B cell (primary cell): ENCODE results near the gene ENO2. TPM values are rescaled to one million over a fixed set of nuclear protein-coding genes. Genes with fewer than 3 reads are reported as not detected.
A peak's percentile ranks its signal among the peaks of the same experiment; 100 is the strongest.

ENCODE experiments used
- ATAC-seq: fragments of 200-7000 bp; cut with Tn5 transposase; one replicate; pipeline ENCODE4 v1.10.0; 2021; ENCODE audit warnings: low read depth, mild to moderate bottlenecking, moderate number of reproducible peaks, moderate library complexity
- CTCF ChIA-PET: fragments of 350-600 bp; sonication (Branson Sonifier 250); formaldehyde crosslinking; loops from one replicate; lab custom pipeline; 2021; ENCODE audit warnings: antibody characterized with exemption, inconsistent platforms; lab: Charles Lee
- POLR2A ChIA-PET: fragments of 350-600 bp; sonication (Branson Sonifier 250); formaldehyde crosslinking; loops from one replicate; lab custom pipeline; 2021; ENCODE audit warnings: antibody characterized with exemption; lab: Charles Lee
- DNase-seq: peaks from one replicate; pipeline ENCODE4 v3.0.0; 2013
- H2AFZ ChIP-seq: 2 replicates; pipeline ENCODE4 v1.6.1; 2012; ENCODE audit warnings: mild to moderate bottlenecking, low read depth, low read length; ENCODE audit not compliant: insufficient read depth, poor library complexity, severe bottlenecking
- H3K27ac ChIP-seq, 2 donors: 1 replicate in 1 of 2; 2 replicates in 1 of 2; pipeline ENCODE4 v1.5.1; 2012 to 2013; ENCODE audit warnings: low read length in 2 of 2, mild to moderate bottlenecking in 2 of 2, moderate library complexity in 1 of 2
- H3K27me3 ChIP-seq, 4 experiments: fragments of 200-600 bp in 1 of 4; sonication (generic) in 1 of 4; replicated peaks in 1 of 4; 1 replicate in 2 of 4; 2 replicates in 2 of 4; pipeline versions ENCODE4 v1.6.1 to v1.7.0; 2013 to 2016; ENCODE audit warnings: low read length in 3 of 4, mild to moderate bottlenecking in 2 of 4, mixed read lengths in 1 of 4, moderate library complexity in 1 of 4; ENCODE audit not compliant: insufficient read depth in 4 of 4, control insufficient read depth in 3 of 4; ENCODE audit errors: control extremely low read depth in 1 of 4
- H3K36me3 ChIP-seq, 2 experiments: replicated peaks in 1 of 2; 1 replicate in 1 of 2; 2 replicates in 1 of 2; pipeline versions ENCODE4 v1.6.1 to v1.7.1; 2013; ENCODE audit warnings: low read length in 1 of 2; ENCODE audit not compliant: insufficient read depth in 2 of 2, control insufficient read depth in 1 of 2; ENCODE audit errors: control extremely low read depth in 1 of 2, extremely low read depth in 1 of 2
- H3K4me1 ChIP-seq, 2 donors: fragments of 200-600 bp in 1 of 2; sonication (generic) in 1 of 2; 1 replicate in 1 of 2; 2 replicates in 1 of 2; pipeline versions ENCODE4 v1.5.1 to v1.6.1; 2013 to 2017; ENCODE audit warnings: low read length in 2 of 2; ENCODE audit not compliant: control insufficient read depth in 2 of 2, insufficient read depth in 2 of 2
- H3K4me2 ChIP-seq: replicated peaks from 2 replicates; pipeline ENCODE3; 2012; ENCODE audit warnings: mild to moderate bottlenecking, low read depth, low read length; ENCODE audit not compliant: poor library complexity, severe bottlenecking
- H3K4me3 ChIP-seq, 5 experiments: fragments of 200-600 bp in 1 of 5; sonication (generic) in 1 of 5; 1 replicate in 3 of 5; 2 replicates in 2 of 5; pipeline versions ENCODE4 v1.5.1 to v1.7.0; 2011 to 2016; ENCODE audit warnings: low read length in 4 of 5, mild to moderate bottlenecking in 4 of 5, low read depth in 2 of 5, control low read depth in 1 of 5, moderate library complexity in 1 of 5; ENCODE audit not compliant: insufficient read depth in 1 of 5; ENCODE audit errors: control extremely low read depth in 1 of 5, extremely low read depth in 1 of 5
- H3K79me2 ChIP-seq: fragments of 200-600 bp; sonication (generic); one replicate; pipeline ENCODE4 v1.6.0; 2016; ENCODE audit warnings: low read length; ENCODE audit not compliant: control insufficient read depth, insufficient read depth
- H3K9ac ChIP-seq: fragments of 200-600 bp; sonication (generic); 2 replicates; pipeline ENCODE4 v1.6.1; 2017; ENCODE audit warnings: mild to moderate bottlenecking, low read length, moderate library complexity
- H3K9me3 ChIP-seq, 3 donors: one replicate each; pipeline versions ENCODE4 v1.6.1 to v1.7.1; 2013; ENCODE audit warnings: low read length in 2 of 3; ENCODE audit not compliant: control insufficient read depth in 2 of 3, insufficient read depth in 1 of 3; ENCODE audit errors: control extremely low read depth in 1 of 3
- H4K20me1 ChIP-seq: 2 replicates; pipeline ENCODE4 v1.6.0; 2012; ENCODE audit warnings: mild to moderate bottlenecking, low read length; ENCODE audit not compliant: insufficient read depth, control insufficient read depth, poor library complexity, severe bottlenecking
- H3K27ac Mint-ChIP-seq: one replicate; pipeline ENCODE4 v1.8.0; 2021; ENCODE audit warnings: mixed read lengths
- H3K27me3 Mint-ChIP-seq: one replicate; pipeline ENCODE4 v1.8.0; 2021; ENCODE audit warnings: mixed read lengths
- H3K4me1 Mint-ChIP-seq: one replicate; pipeline ENCODE4 v1.8.0; 2021; ENCODE audit warnings: mixed read lengths
- H3K4me3 Mint-ChIP-seq: one replicate; pipeline ENCODE4 v1.8.0; 2021; ENCODE audit warnings: mixed read lengths
- H3K9me3 Mint-ChIP-seq: one replicate; pipeline ENCODE4 v1.8.0; 2022; ENCODE audit warnings: mixed read lengths; ENCODE audit not compliant: insufficient read depth
- CTCF ChIP-seq: fragments of 200-600 bp; IDR thresholded peaks from one replicate; pipeline ENCODE4 v1.8.0; 2022; ENCODE audit warnings: antibody characterized with exemption, mild to moderate bottlenecking
- EZH2 ChIP-seq: IDR thresholded peaks from 2 replicates; pipeline ENCODE4 v1.6.1; 2012; ENCODE audit warnings: borderline replicate concordance, low read depth, mild to moderate bottlenecking, moderate library complexity, low read length; ENCODE audit not compliant: insufficient read depth, poor library complexity, severe bottlenecking
- WGBS: methylation state at CpG from one replicate; pipeline ENCODE4 v1.1.5; 2013; ENCODE audit warnings: missing lambda C conversion rate; ENCODE audit not compliant: insufficient coverage; 5-methylcytosine and 5-hydroxymethylcytosine counted together
- intact Hi-C: fragments of 100-400 bp; cut with micrococcal nuclease; formaldehyde crosslinking; loops from one replicate; pipeline ENCODE4 v1.10.0; 2022
- polyA plus RNA-seq: library from polyadenylated mRNA; depleted of rRNA; stranded (reverse); fragments of >200 nt; gene quantifications from 2 replicates; pipeline ENCODE4 v1.2.3, GENCODE V29; 2012
- total RNA-seq, 2 donors: library from RNA; stranded (reverse); fragments of 120-200 nt in 1 of 2; gene quantifications; 1 replicate in 1 of 2; 2 replicates in 1 of 2; pipeline versions ENCODE4 v1.2.3 to v1.2.4, GENCODE V29; 2013 to 2022

ENO2 gene
- total and polyA plus RNA-seq, 2 donors (not counting 1 experiment from before 2014, with no cell fraction given), result 42.5 to 55.3 TPM

GRCh38 chr12:6952121-6952862 is 37.9 kb downstream of the ENO2 start:
- peaks cover 58% of the 10 kb centered on the region for H4K20me1 ChIP-seq
- ChIA-PET POLR2A (interaction anchor here (0.6 to 18.5 kb wide), 7 partner anchors 6 to 156 kb away, joined by 3 to 662 read pairs (median 5); partner anchors contain the start of genes C12orf57, PTPN6, RNU7-1 and TPI1), CTCF (interaction anchor here (1.5 to 16.6 kb wide), 5 partner anchors 8 to 80 kb away, joined by 3 to 944 read pairs (median 9); partner anchors contain the start of genes C12orf57, RNU7-1 and SPSB2)
- H3K79me2 ChIP-seq, result peaks cover 79% of the 10 kb centered on the region
- Mint-ChIP-seq H3K27ac (peak overlapping the region; percentile 98), H3K4me3 (peak overlapping the region; percentile 98), H3K9me3 (no peaks in the 10 kb centered on the region), H3K4me1 (peaks cover 87% of the 10 kb centered on the region), H3K27me3 (no peaks in the 10 kb centered on the region)
- peaks cover 71 to 76% of the 10 kb centered on the region in 2 donors for H3K4me1 ChIP-seq
- DNase-seq (peak; percentile 30), ATAC-seq (no peak)
- peak overlapping the region; percentile 88 to 98 (median 92) for H3K4me3 ChIP-seq
- H3K27me3 ChIP-seq, result no peaks in the 10 kb centered on the region
- H3K4me2 ChIP-seq, result peak overlapping the region; percentile 92
- peak overlapping the region; percentile 84 to 99 for H3K27ac ChIP-seq
- intact Hi-C loops, result no loop called here
- 9% methylated on average over 18 of the region's 22 CpGs for WGBS
- no peak overlapping the region for H2AFZ ChIP-seq
- TF ChIP-seq EZH2, result no peak
- TF ChIP-seq CTCF, result no peak
- peak overlapping the region; percentile 95 for H3K9ac ChIP-seq
- no peaks in the 10 kb centered on the region for H3K9me3 ChIP-seq
- H3K36me3 ChIP-seq, result peaks cover 0 to 54% of the 10 kb centered on the region in 2 experiments
